ENCODE measurements around the gene SBNO2. TPM values are rescaled to one million over a fixed set of nuclear protein-coding genes. Genes with fewer than 3 reads are reported as not detected.

Gene SBNO2
- total RNA-seq, 1 donor from 2014 or later, result 53.0 TPM

DNA sequence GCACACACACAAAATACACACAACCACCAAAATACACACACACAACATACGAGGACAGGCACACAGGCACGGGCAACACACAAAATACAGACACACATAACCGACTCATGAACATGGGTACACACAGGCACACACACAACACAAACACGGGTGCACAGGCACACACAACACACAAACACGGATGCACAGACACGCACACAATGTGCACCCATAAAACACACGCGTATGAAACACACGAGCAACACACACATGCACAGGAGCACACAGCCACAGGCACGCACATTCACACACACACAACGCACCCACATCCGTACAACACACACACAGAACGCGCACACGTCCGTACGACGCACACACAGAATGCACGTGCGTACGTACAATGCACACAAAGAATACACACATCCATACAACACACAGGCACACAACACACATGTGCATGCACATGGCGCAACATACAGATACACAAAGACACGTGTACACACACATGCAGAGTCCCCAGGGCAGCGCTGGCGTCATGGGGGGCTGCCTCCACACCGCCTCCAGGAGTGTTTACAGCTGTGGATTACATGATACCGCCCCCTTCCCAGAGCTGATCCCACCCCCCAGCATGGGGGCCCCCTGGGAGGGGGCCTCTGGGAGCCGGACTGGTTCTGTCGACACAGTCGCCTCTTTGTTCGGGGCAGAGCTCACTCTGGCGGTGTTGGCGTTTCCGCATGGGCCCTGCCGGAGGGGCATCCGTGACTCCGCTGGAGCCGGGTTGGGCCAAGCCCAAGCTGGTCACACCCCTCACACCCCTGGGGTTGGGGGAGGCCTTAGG is 2.9 kb downstream of the SBNO2 start:
- H3K27me3 Mint-ChIP-seq (ENCODE audit: low read depth), result no peaks in the 10 kb centered on the region
- H3K27ac Mint-ChIP-seq, result peak overlapping the region; percentile 93
- H3K9me3 Mint-ChIP-seq, result no peaks in the 10 kb centered on the region
- TF ChIP-seq, protein P1, sequence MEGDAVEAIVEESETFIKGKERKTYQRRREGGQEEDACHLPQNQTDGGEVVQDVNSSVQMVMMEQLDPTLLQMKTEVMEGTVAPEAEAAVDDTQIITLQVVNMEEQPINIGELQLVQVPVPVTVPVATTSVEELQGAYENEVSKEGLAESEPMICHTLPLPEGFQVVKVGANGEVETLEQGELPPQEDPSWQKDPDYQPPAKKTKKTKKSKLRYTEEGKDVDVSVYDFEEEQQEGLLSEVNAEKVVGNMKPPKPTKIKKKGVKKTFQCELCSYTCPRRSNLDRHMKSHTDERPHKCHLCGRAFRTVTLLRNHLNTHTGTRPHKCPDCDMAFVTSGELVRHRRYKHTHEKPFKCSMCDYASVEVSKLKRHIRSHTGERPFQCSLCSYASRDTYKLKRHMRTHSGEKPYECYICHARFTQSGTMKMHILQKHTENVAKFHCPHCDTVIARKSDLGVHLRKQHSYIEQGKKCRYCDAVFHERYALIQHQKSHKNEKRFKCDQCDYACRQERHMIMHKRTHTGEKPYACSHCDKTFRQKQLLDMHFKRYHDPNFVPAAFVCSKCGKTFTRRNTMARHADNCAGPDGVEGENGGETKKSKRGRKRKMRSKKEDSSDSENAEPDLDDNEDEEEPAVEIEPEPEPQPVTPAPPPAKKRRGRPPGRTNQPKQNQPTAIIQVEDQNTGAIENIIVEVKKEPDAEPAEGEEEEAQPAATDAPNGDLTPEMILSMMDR (IDR thresholded peaks at IDR 0.05; ENCODE audit: unreplicated experiment), result no peak
- H3K4me1 Mint-ChIP-seq, result peaks cover 41% of the 10 kb centered on the region
- DNase-seq (ENCODE audit: low spot score in 2 of 2, unreplicated experiment in 2 of 2), result no peak
- H3K4me3 Mint-ChIP-seq, result peak overlapping the region; percentile 80
- H3K36me3 Mint-ChIP-seq, result peaks cover 3% of the 10 kb centered on the region

DNA sequence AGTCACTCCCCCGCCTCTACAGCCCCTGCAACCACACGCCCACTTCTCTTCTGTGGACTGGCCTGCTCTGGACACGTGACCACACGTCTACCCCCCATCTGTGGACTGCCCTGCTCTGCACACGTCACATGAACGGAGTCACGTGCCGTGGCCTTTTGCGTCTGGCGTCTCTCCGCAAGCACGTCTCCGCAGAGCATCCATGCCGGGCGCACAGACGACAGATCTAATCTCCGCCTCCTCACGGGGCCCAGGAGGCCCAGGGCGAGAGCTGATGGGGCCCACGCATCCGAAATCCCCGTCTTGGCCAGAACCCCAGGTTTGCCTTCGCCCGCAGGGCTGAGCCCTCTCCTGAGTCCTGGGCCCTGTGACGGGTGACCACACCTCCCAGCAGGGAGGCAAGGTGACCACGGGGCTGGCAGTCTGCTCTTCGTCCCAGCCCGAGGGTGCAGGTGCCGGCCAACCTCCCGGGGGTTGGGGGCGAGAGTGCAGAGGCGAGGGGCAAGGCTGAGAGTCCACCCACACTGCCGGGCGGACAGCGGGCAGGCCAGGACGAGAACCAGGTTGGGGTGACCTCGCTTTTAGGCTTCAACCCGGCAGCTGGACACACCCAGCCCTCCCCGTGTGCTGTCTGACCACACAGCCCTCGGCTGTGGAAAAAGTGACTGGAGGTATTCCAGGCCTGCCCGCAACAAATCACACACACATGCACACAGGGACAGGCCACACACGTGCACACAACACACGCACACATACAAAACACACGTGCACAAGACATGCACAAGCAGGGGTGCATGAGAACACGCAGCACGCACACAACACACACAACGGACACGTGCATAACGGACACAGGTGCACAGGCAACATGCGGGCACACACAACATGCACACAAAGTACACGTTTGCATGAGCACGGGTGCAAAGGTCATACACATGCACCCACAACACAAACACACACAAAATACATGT is 3.9 kb downstream of the SBNO2 start:
- DNase-seq (ENCODE audit: low spot score in 2 of 2, unreplicated experiment in 2 of 2), result no peak
- TF ChIP-seq, protein P1 (IDR thresholded peaks at IDR 0.05; ENCODE audit: unreplicated experiment), result no peak

DNA sequence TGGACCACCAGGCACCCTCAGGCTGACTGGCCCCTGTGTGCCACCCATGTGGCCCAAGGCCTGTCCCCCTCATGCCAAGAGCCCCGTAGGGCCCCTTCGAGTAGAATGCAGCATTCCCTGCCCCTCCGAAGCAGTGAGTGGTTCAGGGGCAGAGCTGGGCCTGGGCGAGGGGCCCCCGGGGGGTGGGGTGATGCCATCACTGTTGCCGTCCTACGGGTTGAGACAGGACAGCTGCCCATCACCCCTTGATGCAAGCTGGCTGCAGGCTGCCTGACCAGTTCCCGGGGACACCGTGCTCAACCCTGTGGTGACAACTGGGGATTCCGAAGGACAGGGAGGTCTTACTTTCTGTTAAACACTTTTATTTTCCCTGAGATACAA is 4.7 kb downstream of the SBNO2 start:
- Mint-ChIP-seq H3K36me3 (peaks cover 3% of the 10 kb centered on the region), H3K4me1 (peaks cover 41% of the 10 kb centered on the region), H3K9me3 (no peaks in the 10 kb centered on the region), H3K4me3 (peak overlapping the region; percentile 66), H3K27ac (peak overlapping the region; percentile 94), H3K27me3 (ENCODE audit: low read depth) (no peaks in the 10 kb centered on the region)
- DNase-seq (ENCODE audit: low spot score in 2 of 2, unreplicated experiment in 2 of 2), result no peak
- TF ChIP-seq, protein P1 (IDR thresholded peaks at IDR 0.05; ENCODE audit: unreplicated experiment), result no peak

More for the DNA sequence above, 3.9 kb downstream of the SBNO2 start:
- Mint-ChIP-seq H3K27me3 (ENCODE audit: low read depth) (no peaks in the 10 kb centered on the region), H3K36me3 (peaks cover 3% of the 10 kb centered on the region), H3K4me1 (peaks cover 41% of the 10 kb centered on the region), H3K27ac (peak overlapping the region; percentile 94), H3K4me3 (peak overlapping the region; percentile 80), H3K9me3 (no peaks in the 10 kb centered on the region)

GRCh38 chr19:1168572-1169410 is 5.3 kb downstream of the SBNO2 start:
- DNase-seq (ENCODE audit: low spot score in 2 of 2, unreplicated experiment in 2 of 2), result no peak
- H3K27ac Mint-ChIP-seq, result peak overlapping the region; percentile 94
- H3K4me3 Mint-ChIP-seq, result peak overlapping the region; percentile 66
- peaks cover 41% of the 10 kb centered on the region for H3K4me1 Mint-ChIP-seq
- TF ChIP-seq, protein P1 (IDR thresholded peaks at IDR 0.05; ENCODE audit: unreplicated experiment), result no peak
- no peaks in the 10 kb centered on the region for H3K27me3 Mint-ChIP-seq (ENCODE audit: low read depth)
- no peaks in the 10 kb centered on the region for H3K9me3 Mint-ChIP-seq
- H3K36me3 Mint-ChIP-seq, result peaks cover 3% of the 10 kb centered on the region

Data from mesothelial cell of epicardium (in vitro differentiated cells).